Measurements from ENCODE around the gene FAM200B.

DNA sequence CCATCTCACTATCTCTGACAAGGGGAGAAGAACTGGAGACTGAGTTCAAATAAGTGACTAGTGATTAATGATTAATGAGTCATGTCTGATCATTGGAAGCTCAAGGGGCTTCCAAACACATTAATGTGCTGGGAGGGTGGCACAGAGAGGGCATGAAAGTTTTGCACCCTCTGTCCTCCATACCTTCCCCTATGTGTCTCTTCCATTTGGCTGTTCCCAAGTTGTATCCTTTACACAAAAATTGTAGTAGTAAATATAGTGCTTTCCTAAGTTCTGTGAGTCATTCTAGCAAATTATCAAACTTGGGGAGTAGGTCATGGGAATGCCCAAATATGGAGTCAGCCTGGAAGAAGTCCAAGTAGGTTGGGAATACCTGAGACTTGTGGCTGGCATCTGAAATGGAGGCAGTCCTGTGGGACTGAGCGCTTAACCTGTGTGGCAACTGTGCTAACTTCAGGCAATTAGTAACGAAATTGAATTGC is 4.1 kb upstream of the FAM200B start:
- TF ChIP-seq, protein P1, sequence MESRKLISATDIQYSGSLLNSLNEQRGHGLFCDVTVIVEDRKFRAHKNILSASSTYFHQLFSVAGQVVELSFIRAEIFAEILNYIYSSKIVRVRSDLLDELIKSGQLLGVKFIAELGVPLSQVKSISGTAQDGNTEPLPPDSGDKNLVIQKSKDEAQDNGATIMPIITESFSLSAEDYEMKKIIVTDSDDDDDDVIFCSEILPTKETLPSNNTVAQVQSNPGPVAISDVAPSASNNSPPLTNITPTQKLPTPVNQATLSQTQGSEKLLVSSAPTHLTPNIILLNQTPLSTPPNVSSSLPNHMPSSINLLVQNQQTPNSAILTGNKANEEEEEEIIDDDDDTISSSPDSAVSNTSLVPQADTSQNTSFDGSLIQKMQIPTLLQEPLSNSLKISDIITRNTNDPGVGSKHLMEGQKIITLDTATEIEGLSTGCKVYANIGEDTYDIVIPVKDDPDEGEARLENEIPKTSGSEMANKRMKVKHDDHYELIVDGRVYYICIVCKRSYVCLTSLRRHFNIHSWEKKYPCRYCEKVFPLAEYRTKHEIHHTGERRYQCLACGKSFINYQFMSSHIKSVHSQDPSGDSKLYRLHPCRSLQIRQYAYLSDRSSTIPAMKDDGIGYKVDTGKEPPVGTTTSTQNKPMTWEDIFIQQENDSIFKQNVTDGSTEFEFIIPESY (IDR thresholded peaks at IDR 0.05; ENCODE audit: borderline replicate concordance, low read depth), result no peak
- TF ChIP-seq NFIC (IDR thresholded peaks at IDR 0.05; ENCODE audit: borderline replicate concordance) (no peak), CHD2 (IDR thresholded peaks at IDR 0.05; ENCODE audit: low read length, partially characterized antibody) (no peak)
